ENCODE data around the gene USP35. TPM values are rescaled to one million over a fixed set of nuclear protein-coding genes. Genes with fewer than 3 reads are reported as not detected.

The USP35 gene
- total and polyA plus RNA-seq, 12 donors = 3.6 to 7.3 (median 5.2) TPM

DNA sequence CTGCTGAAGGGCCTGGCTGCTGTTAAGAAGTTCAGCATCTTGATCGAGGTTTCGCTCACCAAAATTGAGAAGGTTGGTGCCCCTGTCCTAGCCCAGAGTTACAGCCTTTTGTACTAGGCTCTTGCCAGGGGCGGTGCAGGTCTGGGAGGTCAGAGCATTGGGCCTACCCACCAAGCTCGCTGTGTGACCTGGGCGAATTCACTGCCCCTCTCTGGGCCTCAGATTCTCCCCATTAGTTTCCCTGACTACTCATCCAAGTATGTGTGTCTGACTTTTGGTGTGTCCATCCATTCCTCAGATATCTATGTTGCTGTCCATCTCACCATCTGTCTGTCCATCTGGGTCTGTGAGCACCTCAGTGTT lies 10.9 kb downstream of the USP35 start:
- Histone ChIP-seq H3K4me1 (peaks cover 0 to 19% (median 8%) of the 10 kb centered on the region in 9 donors), H3K36me3 (peaks cover 0 to 63% (median 5%) of the 10 kb centered on the region in 9 donors), H3K27me3 (no peaks in the 10 kb centered on the region), H3K9me3 (no peaks in the 10 kb centered on the region), H3K27ac (no peak overlapping the region), H3K4me3 (no peak overlapping the region)
- no peak for DNase-seq
- no peak for TF ChIP-seq CTCF (IDR thresholded peaks at IDR 0.05)
- no peak for ATAC-seq
- intact Hi-C loops (cut with DNase I) = no loop called here
- 97 to 98% methylated on average over 5 of the region's 5 CpGs for WGBS, 2 donors

- WGBS, 2 donors = 92 to 95% methylated on average over 4 of the region's 4 CpGs
- Histone ChIP-seq H3K4me1 (peaks cover 0 to 19% (median 8%) of the 10 kb centered on the region in 9 donors), H3K27ac (no peak overlapping the region), H3K27me3 (no peaks in the 10 kb centered on the region), H3K4me3 (no peak overlapping the region), H3K36me3 (peaks cover 0 to 67% (median 5%) of the 10 kb centered on the region in 9 donors), H3K9me3 (no peaks in the 10 kb centered on the region)
- intact Hi-C loops (cut with DNase I) = no loop called here
- TF ChIP-seq CTCF (IDR thresholded peaks at IDR 0.05) = no peak
- DNase-seq (no peak), ATAC-seq (no peak)
Observed at GRCh38 chr11:78200061-78200460, 11.3 kb downstream of the USP35 start.

GRCh38 chr11:78200553-78200952 lies 11.8 kb downstream of the USP35 start:
- intact Hi-C loops (cut with DNase I) = no loop called here
- Histone ChIP-seq H3K27ac (no peak overlapping the region), H3K4me3 (no peak overlapping the region), H3K27me3 (no peaks in the 10 kb centered on the region), H3K36me3 (peaks cover 0 to 72% (median 5%) of the 10 kb centered on the region in 9 donors), H3K4me1 (peaks cover 0 to 19% (median 8%) of the 10 kb centered on the region in 9 donors), H3K9me3 (no peaks in the 10 kb centered on the region)
- DNase-seq (no peak), ATAC-seq (peak in 3 of 8 donors; percentile 10 to 29 (median 25))
- no peak for TF ChIP-seq CTCF (IDR thresholded peaks at IDR 0.05)
- WGBS, 2 donors = 97% methylated on average over 13 of the region's 13 CpGs

GRCh38 chr11:78201096-78201818 lies 12.5 kb downstream of the USP35 start:
- DNase-seq = no peak
- intact Hi-C loops (cut with DNase I) = no loop called here
- 76 to 81% methylated on average over 9 of the region's 9 CpGs for WGBS, 2 donors
- Histone ChIP-seq H3K36me3 (peaks cover 0 to 78% (median 5%) of the 10 kb centered on the region in 9 donors), H3K4me1 (peaks cover 0 to 19% (median 8%) of the 10 kb centered on the region in 9 donors), H3K27ac (no peak overlapping the region), H3K27me3 (no peaks in the 10 kb centered on the region), H3K9me3 (no peaks in the 10 kb centered on the region), H3K4me3 (no peak overlapping the region)
- ATAC-seq = peak in 7 of 8 donors; percentile 36 to 76 (median 63)
- no peak for TF ChIP-seq CTCF (IDR thresholded peaks at IDR 0.05)

All from heart right ventricle (tissue), 16 donors.